Measurements from ENCODE around the gene SLC25A33.

- TF ChIP-seq EZH2 (IDR thresholded peaks at IDR 0.05; ENCODE audit: low read depth, unreplicated experiment) (no peak), JUNB (IDR thresholded peaks at IDR 0.05; ENCODE audit: unreplicated experiment) (no peak), POLR2AphosphoS5 (IDR thresholded peaks at IDR 0.05; ENCODE audit: low read depth) (no peak)
- TF ChIP-seq, protein P1, sequence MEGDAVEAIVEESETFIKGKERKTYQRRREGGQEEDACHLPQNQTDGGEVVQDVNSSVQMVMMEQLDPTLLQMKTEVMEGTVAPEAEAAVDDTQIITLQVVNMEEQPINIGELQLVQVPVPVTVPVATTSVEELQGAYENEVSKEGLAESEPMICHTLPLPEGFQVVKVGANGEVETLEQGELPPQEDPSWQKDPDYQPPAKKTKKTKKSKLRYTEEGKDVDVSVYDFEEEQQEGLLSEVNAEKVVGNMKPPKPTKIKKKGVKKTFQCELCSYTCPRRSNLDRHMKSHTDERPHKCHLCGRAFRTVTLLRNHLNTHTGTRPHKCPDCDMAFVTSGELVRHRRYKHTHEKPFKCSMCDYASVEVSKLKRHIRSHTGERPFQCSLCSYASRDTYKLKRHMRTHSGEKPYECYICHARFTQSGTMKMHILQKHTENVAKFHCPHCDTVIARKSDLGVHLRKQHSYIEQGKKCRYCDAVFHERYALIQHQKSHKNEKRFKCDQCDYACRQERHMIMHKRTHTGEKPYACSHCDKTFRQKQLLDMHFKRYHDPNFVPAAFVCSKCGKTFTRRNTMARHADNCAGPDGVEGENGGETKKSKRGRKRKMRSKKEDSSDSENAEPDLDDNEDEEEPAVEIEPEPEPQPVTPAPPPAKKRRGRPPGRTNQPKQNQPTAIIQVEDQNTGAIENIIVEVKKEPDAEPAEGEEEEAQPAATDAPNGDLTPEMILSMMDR (conservative IDR thresholded peaks at IDR 0.05; ENCODE audit: low read depth in 2 of 2), result no peak
- TF ChIP-seq, protein P2, sequence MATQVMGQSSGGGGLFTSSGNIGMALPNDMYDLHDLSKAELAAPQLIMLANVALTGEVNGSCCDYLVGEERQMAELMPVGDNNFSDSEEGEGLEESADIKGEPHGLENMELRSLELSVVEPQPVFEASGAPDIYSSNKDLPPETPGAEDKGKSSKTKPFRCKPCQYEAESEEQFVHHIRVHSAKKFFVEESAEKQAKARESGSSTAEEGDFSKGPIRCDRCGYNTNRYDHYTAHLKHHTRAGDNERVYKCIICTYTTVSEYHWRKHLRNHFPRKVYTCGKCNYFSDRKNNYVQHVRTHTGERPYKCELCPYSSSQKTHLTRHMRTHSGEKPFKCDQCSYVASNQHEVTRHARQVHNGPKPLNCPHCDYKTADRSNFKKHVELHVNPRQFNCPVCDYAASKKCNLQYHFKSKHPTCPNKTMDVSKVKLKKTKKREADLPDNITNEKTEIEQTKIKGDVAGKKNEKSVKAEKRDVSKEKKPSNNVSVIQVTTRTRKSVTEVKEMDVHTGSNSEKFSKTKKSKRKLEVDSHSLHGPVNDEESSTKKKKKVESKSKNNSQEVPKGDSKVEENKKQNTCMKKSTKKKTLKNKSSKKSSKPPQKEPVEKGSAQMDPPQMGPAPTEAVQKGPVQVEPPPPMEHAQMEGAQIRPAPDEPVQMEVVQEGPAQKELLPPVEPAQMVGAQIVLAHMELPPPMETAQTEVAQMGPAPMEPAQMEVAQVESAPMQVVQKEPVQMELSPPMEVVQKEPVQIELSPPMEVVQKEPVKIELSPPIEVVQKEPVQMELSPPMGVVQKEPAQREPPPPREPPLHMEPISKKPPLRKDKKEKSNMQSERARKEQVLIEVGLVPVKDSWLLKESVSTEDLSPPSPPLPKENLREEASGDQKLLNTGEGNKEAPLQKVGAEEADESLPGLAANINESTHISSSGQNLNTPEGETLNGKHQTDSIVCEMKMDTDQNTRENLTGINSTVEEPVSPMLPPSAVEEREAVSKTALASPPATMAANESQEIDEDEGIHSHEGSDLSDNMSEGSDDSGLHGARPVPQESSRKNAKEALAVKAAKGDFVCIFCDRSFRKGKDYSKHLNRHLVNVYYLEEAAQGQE (IDR thresholded peaks at IDR 0.05; ENCODE audit: unreplicated experiment), result no peak
Observed at GRCh38 chr1:9601942-9602793, 62.9 kb downstream of the SLC25A33 start.
